HG03066 (cell line): ENCODE measurements around the gene HAS3.
A peak's percentile ranks its signal among the peaks of the same experiment; 100 is the strongest.
"Not testable (repeated sequence)": the region's sequence is repeated elsewhere in the genome, so short reads cannot be mapped to it uniquely, and the experiment has no call there.

Experiments
- ATAC-seq: cut with Tn5 transposase; IDR thresholded peaks from one replicate; pipeline ENCODE4 v1.9.1; 2021; ENCODE audit warnings: low read depth; ENCODE audit not compliant: unreplicated experiment

HAS3 gene

DNA sequence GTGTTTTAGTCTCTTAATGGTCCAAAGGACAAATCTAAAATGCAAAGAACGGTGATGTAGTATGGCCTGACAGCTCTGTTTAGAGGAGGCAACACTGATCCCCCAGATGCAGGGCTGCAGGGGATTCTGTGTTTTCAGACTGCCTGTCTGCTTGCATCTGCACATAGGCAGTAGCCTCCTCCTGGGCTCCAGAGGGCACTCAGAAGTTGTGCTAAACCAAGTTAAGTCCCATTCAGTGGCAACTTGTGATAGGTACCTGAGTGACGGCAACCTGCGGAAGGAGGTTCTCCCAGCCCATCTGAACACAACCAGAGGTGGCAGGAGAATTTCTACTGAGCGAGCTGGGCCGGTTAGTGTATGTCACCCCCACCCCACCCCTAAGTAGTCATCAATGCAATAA, 9.9 kb downstream of the HAS3 start:
- no peak for ATAC-seq

GRCh38 chr16:69115837-69116236, 10.4 kb downstream of the HAS3 start:
- ATAC-seq, result no peak

GRCh38 chr16:69116256-69116875, 10.9 kb downstream of the HAS3 start:
- no peak for ATAC-seq

DNA sequence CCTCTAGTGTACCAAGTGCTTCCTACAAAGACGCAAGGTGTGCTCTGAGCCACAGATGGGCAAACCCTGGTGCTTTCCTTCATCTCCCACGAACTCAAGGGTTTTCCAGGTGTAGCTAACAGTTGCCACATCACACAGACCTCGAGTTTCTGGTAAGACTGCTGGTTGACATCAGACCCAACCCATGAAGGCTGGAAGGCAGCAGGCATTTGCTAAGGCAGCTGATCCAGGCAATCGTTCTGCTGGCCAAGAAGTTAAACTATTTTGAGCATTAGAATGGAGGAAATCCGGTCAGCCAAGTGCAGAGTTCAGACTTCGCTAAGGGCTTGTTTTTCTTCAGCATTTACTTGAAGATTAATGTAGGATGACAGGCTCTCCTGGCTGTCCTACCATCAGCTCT, 11.5 kb downstream of the HAS3 start:
- no peak for ATAC-seq

DNA sequence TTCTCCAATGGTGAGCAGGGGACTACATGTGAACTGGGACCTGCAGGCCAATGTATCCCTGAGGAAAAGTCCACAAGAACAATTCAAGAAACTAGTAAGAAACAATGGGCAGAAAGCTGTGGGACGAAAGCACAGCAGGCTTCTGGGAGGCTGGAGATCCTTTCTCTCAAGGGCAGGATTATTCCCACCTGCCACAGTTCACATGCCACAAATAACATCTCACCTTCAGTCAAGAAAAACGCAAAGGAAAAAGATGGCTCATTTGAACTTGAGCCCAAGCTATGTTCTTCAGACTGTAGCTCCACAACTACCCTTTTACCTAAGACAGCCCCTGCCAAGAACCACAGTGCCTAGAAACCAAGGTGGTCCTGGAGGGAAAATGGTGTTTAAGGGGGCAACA, 13.0 kb downstream of the HAS3 start:
- no peak for ATAC-seq

DNA sequence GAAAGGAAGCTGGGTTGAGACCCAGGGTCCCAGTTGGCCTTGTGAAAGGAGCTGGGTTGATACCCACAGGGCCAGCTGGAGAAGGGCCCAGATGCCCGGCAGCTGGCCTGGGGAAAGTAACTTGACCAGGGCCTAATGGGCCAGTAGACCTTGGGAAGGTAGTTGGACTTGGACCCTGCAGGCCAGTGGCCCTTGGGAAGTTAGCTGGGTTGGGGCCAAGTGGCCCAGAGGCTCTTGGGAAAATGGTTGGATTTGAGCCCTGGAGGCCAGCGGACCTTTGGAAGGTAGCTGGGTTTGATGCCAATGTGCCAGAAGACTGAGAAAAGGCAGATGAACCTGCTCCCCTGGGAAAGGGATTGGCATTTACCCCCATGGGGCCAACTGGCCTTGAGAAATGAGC, 13.5 kb downstream of the HAS3 start:
- no peak for ATAC-seq

DNA sequence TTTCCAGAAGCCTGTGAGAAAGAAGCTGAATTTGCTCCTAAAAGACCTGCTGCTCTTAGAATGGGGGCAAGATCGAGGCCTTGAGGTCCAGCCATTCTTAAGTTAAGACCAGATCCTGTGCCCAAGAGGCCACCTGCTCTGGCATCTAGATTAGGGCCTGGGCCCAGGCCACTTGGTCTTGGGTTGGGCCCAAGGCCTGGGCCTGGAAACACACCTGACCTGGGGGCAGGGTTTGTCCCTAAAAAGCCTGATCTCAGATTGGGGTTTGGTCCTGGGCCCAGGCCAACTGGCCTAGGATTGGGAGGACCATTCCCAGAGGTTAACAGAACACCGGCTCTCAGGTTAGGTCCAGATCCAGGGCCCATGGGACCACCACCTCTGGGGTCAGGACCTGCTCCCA, 14.1 kb downstream of the HAS3 start:
- ATAC-seq, result no peak

GRCh38 chr16:69120096-69120664, 14.7 kb downstream of the HAS3 start:
- no peak for ATAC-seq

- ATAC-seq, result no peak
These were observed 18.5 kb downstream of the HAS3 start for GRCh38 chr16:69123910-69124309.

DNA sequence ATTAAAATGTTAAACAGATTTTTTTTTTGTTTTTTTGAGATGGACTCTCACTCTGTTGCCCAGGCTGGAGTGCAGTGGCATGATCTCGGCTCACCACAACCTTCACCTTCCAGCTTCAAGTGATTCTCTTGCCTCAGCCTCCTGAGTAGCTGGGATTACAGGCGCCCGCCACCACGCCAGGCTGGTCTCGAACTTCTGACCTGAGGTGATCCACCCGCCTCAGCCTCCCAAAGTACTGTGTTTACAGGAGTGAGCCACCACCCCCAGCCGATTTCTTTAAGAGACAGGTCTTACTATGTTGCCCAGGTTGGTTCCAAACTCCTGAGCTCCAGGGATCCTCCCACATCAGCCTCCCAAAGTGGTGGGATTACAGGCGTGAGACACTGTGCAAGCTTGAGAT, 19.0 kb downstream of the HAS3 start:
- ATAC-seq, result not testable (repeated sequence)

DNA sequence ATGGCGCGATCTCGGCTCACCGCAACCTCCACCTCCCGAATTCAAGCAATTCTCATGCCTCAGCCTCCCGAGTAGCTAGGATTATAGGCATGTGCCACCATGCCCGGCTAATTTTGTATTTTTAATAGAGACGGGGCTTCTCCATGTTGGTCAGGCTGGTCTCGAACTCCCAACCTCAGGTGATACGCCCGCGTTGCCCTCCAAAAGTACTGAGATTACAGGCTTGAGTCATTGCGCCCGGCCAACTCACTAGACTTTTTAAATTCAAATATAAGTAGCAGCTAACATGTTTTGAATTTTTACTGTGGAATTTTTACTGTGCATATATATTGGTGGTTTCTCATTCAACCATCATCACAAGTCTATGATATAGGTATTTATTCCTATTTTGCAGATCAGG, 19.5 kb downstream of the HAS3 start:
- not testable (repeated sequence) for ATAC-seq

DNA sequence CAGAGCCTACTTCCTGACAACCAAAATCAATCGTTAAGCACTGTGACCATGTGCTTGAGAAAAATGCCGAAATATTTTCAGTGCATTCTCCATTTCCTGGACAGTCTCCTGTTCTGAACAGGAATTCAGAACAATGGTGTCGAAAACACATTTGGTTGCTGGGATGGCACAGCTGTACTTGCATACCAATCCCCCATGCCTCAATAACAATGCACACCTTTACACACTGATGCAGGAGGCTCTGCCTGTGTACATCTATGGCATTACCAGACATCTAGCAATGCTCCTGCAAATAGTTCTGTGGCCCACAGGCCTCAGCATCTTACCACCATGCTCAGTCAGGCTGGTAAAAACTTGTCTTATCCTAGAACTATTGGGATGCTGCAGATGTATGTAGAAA, 20.8 kb downstream of the HAS3 start:
- ATAC-seq, result no peak

GRCh38 chr16:69126801-69127200, 21.3 kb downstream of the HAS3 start:
- not testable (repeated sequence) for ATAC-seq

GRCh38 chr16:69127966-69128510, 22.6 kb downstream of the HAS3 start:
- ATAC-seq, result no peak

DNA sequence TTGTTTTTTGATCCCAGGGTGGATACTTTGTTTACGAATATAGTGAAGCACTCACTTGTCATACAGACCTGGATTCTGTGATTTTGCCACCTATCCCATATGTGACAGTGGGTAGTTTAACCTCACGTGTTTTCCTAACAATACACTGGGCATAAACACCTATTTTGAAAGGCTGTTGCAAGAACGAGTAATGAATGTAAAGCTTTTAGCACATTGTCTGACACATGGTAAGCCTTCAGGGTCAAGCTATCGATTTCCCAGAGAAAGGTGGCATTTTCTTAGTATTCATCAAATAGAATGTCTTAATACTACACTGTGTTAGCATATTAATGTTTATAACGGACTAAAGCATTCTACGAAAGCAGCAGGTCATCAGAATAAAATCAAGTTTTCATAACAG, 25.0 kb downstream of the HAS3 start:
- ATAC-seq, result no peak

DNA sequence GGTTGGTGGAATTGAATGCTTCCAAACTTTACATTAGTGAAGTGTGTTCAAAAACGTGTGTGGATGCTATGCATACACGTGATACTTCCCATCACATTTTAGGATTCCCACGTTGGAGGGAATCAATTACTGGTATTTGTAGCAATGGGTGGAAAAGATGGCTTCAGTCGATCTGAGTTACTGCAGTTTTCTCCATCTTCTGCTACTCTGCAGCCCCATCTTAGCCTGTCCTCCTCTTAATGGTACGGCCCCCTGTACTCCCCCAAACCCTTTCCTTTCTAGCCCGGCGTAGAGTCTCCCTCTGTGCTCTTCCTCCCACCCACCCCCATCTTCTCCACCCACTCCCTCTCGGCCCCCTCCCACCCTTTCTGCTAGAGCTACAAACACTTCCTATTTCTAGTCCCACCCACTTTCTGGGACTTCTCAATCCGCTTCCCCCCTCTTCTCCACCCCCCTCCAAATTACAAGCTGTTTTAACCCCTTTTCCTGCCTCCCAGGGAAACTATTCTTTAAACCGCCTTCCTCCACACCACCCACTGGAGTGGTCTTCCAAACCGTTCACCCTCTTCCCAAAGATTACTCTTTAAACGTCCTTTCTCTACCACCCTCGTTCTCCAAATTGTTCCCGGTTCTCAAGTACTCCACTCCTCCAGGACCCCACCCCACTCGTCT, 25.9 kb downstream of the HAS3 start:
- ATAC-seq, result no peak

DNA sequence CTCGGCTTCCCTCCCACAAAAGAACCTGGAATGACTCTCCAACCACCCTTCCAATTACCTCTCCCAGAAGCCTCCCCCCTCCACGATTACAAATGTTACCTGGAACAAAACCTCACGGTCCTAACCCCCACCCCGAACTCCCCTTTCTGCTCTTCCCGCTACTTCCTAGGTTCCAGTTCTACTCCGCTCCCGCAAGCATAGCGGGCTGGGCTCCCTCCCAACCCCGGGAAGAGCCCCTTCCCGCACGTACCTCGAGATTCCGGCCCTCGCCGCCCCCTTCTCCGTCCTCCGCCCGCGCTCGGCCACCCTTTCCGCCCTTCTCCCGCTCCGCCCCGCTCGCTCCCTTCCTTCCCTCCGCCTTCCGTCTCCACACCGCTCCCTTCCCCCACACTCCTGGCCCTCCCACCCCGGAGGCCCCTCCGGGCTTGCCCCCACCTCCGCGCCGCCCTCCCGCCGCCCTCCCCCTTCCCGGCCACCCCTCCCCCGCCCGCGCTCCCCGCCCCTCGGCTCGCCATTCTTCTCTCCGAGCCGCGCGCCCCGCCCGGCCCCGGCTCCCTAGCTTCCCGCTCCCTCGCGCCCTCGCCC, 26.5 kb downstream of the HAS3 start:
- ATAC-seq, result peak; percentile 55

DNA sequence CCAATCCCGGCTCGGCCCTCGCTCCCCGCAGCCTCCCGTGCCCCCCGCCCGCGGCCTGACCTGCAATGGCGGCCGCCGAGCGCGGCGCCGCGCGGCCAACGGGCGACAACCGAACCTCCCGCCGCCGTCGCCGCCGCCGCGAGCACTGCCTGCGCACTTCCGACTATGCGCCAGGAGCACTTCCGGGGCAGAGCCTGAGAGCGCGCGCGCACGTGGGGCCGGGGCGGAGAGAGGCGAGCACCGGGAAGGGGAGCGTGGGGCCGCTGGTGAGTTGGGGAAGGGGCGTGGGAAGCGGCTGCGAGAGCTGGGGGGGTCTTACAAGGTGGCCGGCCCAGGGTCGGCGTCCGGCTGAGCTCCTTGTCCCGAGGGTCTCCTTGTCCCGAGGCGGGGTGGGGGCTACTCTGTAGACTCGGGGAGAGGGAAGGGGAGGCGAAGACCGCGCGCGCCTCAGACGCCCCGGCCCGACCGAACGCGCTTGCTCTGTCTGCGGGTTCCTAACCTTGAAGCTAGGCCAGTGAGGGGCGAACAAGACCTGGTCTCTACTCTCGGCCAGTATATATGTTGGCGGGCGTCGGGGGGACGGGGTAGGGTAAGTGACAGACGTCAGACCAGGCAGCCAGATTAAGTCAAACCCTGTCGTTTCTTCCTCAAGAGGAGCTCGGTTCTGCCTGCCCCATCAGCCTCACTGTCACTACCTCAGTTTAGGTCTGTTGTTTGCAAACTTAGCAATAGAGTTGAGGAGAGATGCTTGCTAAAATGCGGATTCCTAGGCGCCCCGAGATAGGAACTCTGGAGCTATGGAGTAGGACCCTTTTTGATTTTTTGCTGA, 27.2 kb downstream of the HAS3 start, which contains the start of the genes CHTF8 and UTP4:
TSS of gene CHTF8 (minus strand) at position 165 of the 829 bp plus-strand sequence. CDS start 11,130 bp downstream, outside the sequence.
TSS of gene UTP4 (plus strand) at position 226 of the 829 bp plus-strand sequence. CDS start 811 bp downstream, outside the sequence.
- ATAC-seq, result peak; percentile 75

- no peak for ATAC-seq
These were observed 28.0 kb downstream of the HAS3 start for GRCh38 chr16:69133373-69133954.

- ATAC-seq, result no peak
These were observed 33.2 kb downstream of the HAS3 start for GRCh38 chr16:69138608-69139007.
